Upper lobe of left lung (tissue), 6 donors: Measurements from ENCODE around the gene HHLA2. TPM values are rescaled to one million over a fixed set of nuclear protein-coding genes. Genes with fewer than 3 reads are reported as not detected.

Experiments
- ATAC-seq, 2 donors: fragments of 200-7000 bp; cut with Tn5 transposase; one replicate each; pipeline ENCODE4 v1.9.1; 2022; ENCODE audit warnings: mild to moderate bottlenecking in 2 of 2, moderate library complexity in 2 of 2; ENCODE audit not compliant: low FRiP score in 2 of 2
- DNase-seq, 2 donors: peaks; one replicate each; pipeline ENCODE4 v3.0.0-alpha.2; 2019 to 2020
- H3K27ac ChIP-seq, 4 donors: fragments of 200-600 bp; sonication (generic); one replicate each; pipeline ENCODE4 v1.5.1; 2016 to 2019
- H3K27me3 ChIP-seq, 4 donors: fragments of 200-600 bp; sonication (generic); one replicate each; pipeline ENCODE4 v1.5.1; 2017 to 2019
- H3K36me3 ChIP-seq, 4 donors: fragments of 200-600 bp; sonication (generic); one replicate each; pipeline ENCODE4 v1.5.1; 2016 to 2019
- H3K4me1 ChIP-seq, 4 donors: fragments of 200-600 bp; sonication (generic); one replicate each; pipeline ENCODE4 v1.5.1; 2018 to 2019
- H3K4me3 ChIP-seq, 4 donors: fragments of 200-600 bp; sonication (generic); one replicate each; pipeline ENCODE4 v1.5.1; 2017 to 2019; ENCODE audit warnings: mild to moderate bottlenecking in 2 of 4, moderate library complexity in 1 of 4
- H3K9me3 ChIP-seq, 4 donors: fragments of 200-600 bp; sonication (generic); one replicate each; pipeline ENCODE4 v1.5.1; 2018 to 2019
- CTCF ChIP-seq, 6 experiments: fragments of 450-650 bp in 4 of 6; fragments of 200-600 bp in 2 of 6; sonication (generic) in 2 of 6; IDR thresholded peaks; one replicate each; pipeline ENCODE4 v1.5.1; 2016 to 2019; ENCODE audit warnings: antibody characterized with exemption in 6 of 6
- EP300 ChIP-seq, 4 donors: sonication (generic); formaldehyde crosslinking; IDR thresholded peaks; one replicate each; pipeline ENCODE4 v1.5.1; 2017; ENCODE audit warnings: antibody characterized with exemption in 4 of 4, control low read depth in 2 of 4
- POLR2A ChIP-seq, 4 donors: fragments of 450-650 bp; IDR thresholded peaks; one replicate each; pipeline ENCODE4 v1.5.1; 2016 to 2017; ENCODE audit warnings: antibody characterized with exemption in 4 of 4, mild to moderate bottlenecking in 2 of 4
- POLR2AphosphoS5 ChIP-seq, 2 donors: sonication (generic); formaldehyde crosslinking; IDR thresholded peaks; one replicate each; pipeline ENCODE4 v1.5.1; 2017; ENCODE audit warnings: antibody characterized with exemption in 2 of 2
- WGBS, 2 donors: methylation state at CpG; one replicate each; pipeline ENCODE4 v1.1.5; 2017 to 2018; 5-methylcytosine and 5-hydroxymethylcytosine counted together
- total RNA-seq, 6 donors: library from RNA; depleted of rRNA in 4 of 6; stranded (reverse); fragments of >200 nt in 4 of 6; gene quantifications; one replicate each; pipeline versions ENCODE4 v1.1.0 to v1.2.1, GENCODE V29; 2016 to 2021
- donor health status: DM: no; HTN: no; CAD: no; lungs with moderate emphysema.
- donor health status: DM: no; HTN: yes; CAD: no; lungs with severe emphysema.

HHLA2 gene
- total RNA-seq, 6 donors from 2014 or later = 0.26 to 13.7 (median 3.1) TPM

GRCh38 chr3:108324177-108324576 is 27.8 kb downstream of the HHLA2 start:
- no peaks in the 10 kb centered on the region for H3K27me3 ChIP-seq
- 76 to 80% methylated on average over 1 of the region's 1 CpG for WGBS, 2 donors
- no peak for DNase-seq
- peaks cover 0 to 7% (median under 1%) of the 10 kb centered on the region in 4 donors for H3K4me1 ChIP-seq
- ATAC-seq = no peak
- no peaks in the 10 kb centered on the region for H3K9me3 ChIP-seq
- no peaks in the 10 kb centered on the region for H3K36me3 ChIP-seq
- H3K27ac ChIP-seq = no peak overlapping the region
- H3K4me3 ChIP-seq = no peak overlapping the region
- no peak for TF ChIP-seq EP300 (IDR thresholded peaks at IDR 0.05)
- TF ChIP-seq POLR2AphosphoS5 (IDR thresholded peaks at IDR 0.05) = no peak
- TF ChIP-seq POLR2A (IDR thresholded peaks at IDR 0.05) = no peak
- TF ChIP-seq CTCF (IDR thresholded peaks at IDR 0.05) = no peak

GRCh38 chr3:108327168-108327567 is 30.8 kb downstream of the HHLA2 start:
- Histone ChIP-seq H3K36me3 (no peaks in the 10 kb centered on the region), H3K4me1 (no peaks in the 10 kb centered on the region), H3K27ac (no peak overlapping the region), H3K9me3 (no peaks in the 10 kb centered on the region), H3K4me3 (no peak overlapping the region), H3K27me3 (no peaks in the 10 kb centered on the region)
- ATAC-seq (no peak), DNase-seq (no peak)
- TF ChIP-seq POLR2A (IDR thresholded peaks at IDR 0.05) (no peak), EP300 (IDR thresholded peaks at IDR 0.05) (no peak), POLR2AphosphoS5 (IDR thresholded peaks at IDR 0.05) (no peak), CTCF (IDR thresholded peaks at IDR 0.05) (no peak)

GRCh38 chr3:108328821-108329486 is 32.6 kb downstream of the HHLA2 start:
- DNase-seq (no peak), ATAC-seq (no peak)

GRCh38 chr3:108329508-108329907 is 33.2 kb downstream of the HHLA2 start:
- ATAC-seq = no peak
- 56 to 71% methylated on average over 5 of the region's 5 CpGs for WGBS, 2 donors
- H3K4me1 ChIP-seq = no peaks in the 10 kb centered on the region
- no peaks in the 10 kb centered on the region for H3K27me3 ChIP-seq
- H3K36me3 ChIP-seq = no peaks in the 10 kb centered on the region
- no peak overlapping the region for H3K4me3 ChIP-seq
- TF ChIP-seq CTCF (IDR thresholded peaks at IDR 0.05) (no peak), EP300 (IDR thresholded peaks at IDR 0.05) (no peak), POLR2AphosphoS5 (IDR thresholded peaks at IDR 0.05) (no peak), POLR2A (IDR thresholded peaks at IDR 0.05) (no peak)
- H3K9me3 ChIP-seq = no peaks in the 10 kb centered on the region
- no peak overlapping the region for H3K27ac ChIP-seq
- DNase-seq = no peak

More at GRCh38 chr3:108328821-108329486, 32.6 kb downstream of the HHLA2 start:
- no peaks in the 10 kb centered on the region for H3K36me3 ChIP-seq
- TF ChIP-seq POLR2A (IDR thresholded peaks at IDR 0.05) (no peak), EP300 (IDR thresholded peaks at IDR 0.05) (no peak), CTCF (IDR thresholded peaks at IDR 0.05) (no peak), POLR2AphosphoS5 (IDR thresholded peaks at IDR 0.05) (no peak)
- no peaks in the 10 kb centered on the region for H3K4me1 ChIP-seq
- WGBS, 2 donors = 38 to 47% methylated on average over 4 of the region's 4 CpGs
- H3K9me3 ChIP-seq = no peaks in the 10 kb centered on the region
- no peaks in the 10 kb centered on the region for H3K27me3 ChIP-seq
- H3K4me3 ChIP-seq = no peak overlapping the region
- no peak overlapping the region for H3K27ac ChIP-seq

GRCh38 chr3:108329947-108330346 is 33.6 kb downstream of the HHLA2 start:
- Histone ChIP-seq H3K27me3 (no peaks in the 10 kb centered on the region), H3K27ac (no peak overlapping the region), H3K4me3 (no peak overlapping the region), H3K36me3 (no peaks in the 10 kb centered on the region), H3K9me3 (no peaks in the 10 kb centered on the region), H3K4me1 (no peaks in the 10 kb centered on the region)
- DNase-seq = no peak
- ATAC-seq = no peak
- TF ChIP-seq EP300 (IDR thresholded peaks at IDR 0.05) = no peak
- TF ChIP-seq POLR2AphosphoS5 (IDR thresholded peaks at IDR 0.05) = no peak
- no peak for TF ChIP-seq CTCF (IDR thresholded peaks at IDR 0.05)
- no peak for TF ChIP-seq POLR2A (IDR thresholded peaks at IDR 0.05)
